GM12878 (cell line): ENCODE results near the gene NR2E3. TPM values are rescaled to one million over a fixed set of nuclear protein-coding genes. Genes with fewer than 3 reads are reported as not detected.

Experiments
- ATAC-seq: fragments of 200-7000 bp; cut with Tn5 transposase; 3 replicates; pipeline ENCODE4 v1.9.1; 2020; ENCODE audit warnings: mild to moderate bottlenecking, moderate library complexity
- BruUV-seq: library from RNA; stranded (reverse); fragments of 400-500 nt; replicated peaks from 2 replicates; lab custom pipeline; 2021; lab: Mats Ljungman, UMichigan
- CTCF ChIA-PET: fragments of 300-600 bp; sonication (Branson Sonifier 250); formaldehyde crosslinking; extraction: SDS; loops from one replicate; lab custom pipeline; 2021; ENCODE audit warnings: inconsistent platforms; lab: Yijun Ruan, JAX
- POLR2A ChIA-PET: fragments of 350-600 bp; formaldehyde crosslinking; extraction: SDS; loops from one replicate; lab custom pipeline; 2021; ENCODE audit warnings: inconsistent platforms; lab: Charles Lee
- RAD21 ChIA-PET: fragments of 300-600 bp; sonication (Branson Sonifier 250); formaldehyde crosslinking; loops from one replicate; lab custom pipeline; 2023; ENCODE audit warnings: antibody characterized with exemption; ENCODE audit not compliant: unreplicated experiment; lab: Charles Lee
- SMC1A ChIA-PET: fragments of 300-600 bp; sonication (Branson Sonifier 250); formaldehyde crosslinking; loops from one replicate; lab custom pipeline; 2023; ENCODE audit not compliant: unreplicated experiment, uncharacterized antibody; lab: Charles Lee
- DNase-seq: peaks from one replicate; pipeline ENCODE4 v3.0.0-alpha.2; 2011; ENCODE audit warnings: low read depth, low spot score
- FAIRE-seq: peaks from 3 replicates; lab custom pipeline; 2011; peaks lifted over from hg19 to GRCh38; lab: Jason Lieb, UNC
- H2AFZ ChIP-seq: 2 replicates; pipeline ENCODE4 v1.6.0; 2011; ENCODE audit warnings: low read depth, low read length, control low read depth; ENCODE audit not compliant: control insufficient read depth
- H3K27ac ChIP-seq: 2 replicates; pipeline ENCODE4 v1.5.1; 2011; ENCODE audit warnings: control low read depth; ENCODE audit not compliant: control insufficient read depth, insufficient read depth
- H3K27me3 ChIP-seq, 2 experiments: replicated peaks in 1 of 2; 2 replicates each; pipeline versions ENCODE4 v1.6.0 to v1.6.1; 2011; ENCODE audit warnings: low read length in 1 of 2; ENCODE audit not compliant: control insufficient read depth in 2 of 2, insufficient read depth in 2 of 2
- H3K36me3 ChIP-seq, 2 experiments: 2 replicates each; pipeline ENCODE4 v1.5.1; 2011; ENCODE audit warnings: low read length in 1 of 2; ENCODE audit not compliant: control insufficient read depth in 2 of 2, insufficient read depth in 2 of 2
- H3K4me1 ChIP-seq: 2 replicates; pipeline ENCODE4 v1.6.1; 2011; ENCODE audit warnings: mild to moderate bottlenecking, low read length, moderate library complexity, mixed read lengths; ENCODE audit not compliant: control insufficient read depth, insufficient read depth
- H3K4me2 ChIP-seq: 2 replicates; pipeline ENCODE4 v1.6.0; 2011; ENCODE audit warnings: control low read depth; ENCODE audit not compliant: control insufficient read depth, insufficient read depth
- H3K4me3 ChIP-seq: fragments of 200-600 bp; sonication (generic); 2 replicates; pipeline ENCODE4 v1.5.1; 2016
- H3K79me2 ChIP-seq: 2 replicates; pipeline ENCODE4 v1.6.0; 2011; ENCODE audit warnings: low read length; ENCODE audit not compliant: control insufficient read depth, insufficient read depth
- H3K9ac ChIP-seq: 2 replicates; pipeline ENCODE4 v1.8.0; 2011; ENCODE audit warnings: low read length, control low read depth, mixed read lengths; ENCODE audit not compliant: control insufficient read depth, insufficient read depth
- H3K9me3 ChIP-seq: replicated peaks from 3 replicates; pipeline ENCODE4 v1.5.1; 2011; ENCODE audit warnings: mild to moderate bottlenecking, low read length; ENCODE audit not compliant: control insufficient read depth, insufficient read depth
- H4K20me1 ChIP-seq: 2 replicates; pipeline ENCODE4 v1.6.0; 2011; ENCODE audit not compliant: control insufficient read depth, insufficient read depth
- ATF7 ChIP-seq: fragments of 450-650 bp; IDR thresholded peaks from 2 replicates; pipeline ENCODE4 v1.6.1; 2016; ENCODE audit warnings: low read depth, mild to moderate bottlenecking
- BCL11A ChIP-seq: IDR thresholded peaks from 2 replicates; pipeline ENCODE4 v1.6.1; 2011; ENCODE audit warnings: low read depth, low read length
- CBX5 ChIP-seq: sonication (generic); IDR thresholded peaks from 2 replicates; pipeline ENCODE4 v1.6.1; 2016; ENCODE audit warnings: low read depth, moderate library complexity, mild to moderate bottlenecking, inconsistent platforms
- CHD1 ChIP-seq: IDR thresholded peaks from 2 replicates; pipeline ENCODE4 v1.6.1; 2012; ENCODE audit warnings: low read depth, low read length, improper control_type of control experiment
- CTCF ChIP-seq, 3 experiments: IDR thresholded peaks in 2 of 3; conservative IDR thresholded peaks in 1 of 3; 2 replicates each; pipeline ENCODE4 v1.5.1; 2011; ENCODE audit warnings: low read depth in 3 of 3, low read length in 3 of 3, mild to moderate bottlenecking in 3 of 3, control low read depth in 2 of 3, moderate library complexity in 2 of 3, inconsistent platforms in 1 of 3, mixed read lengths in 1 of 3; ENCODE audit not compliant: control insufficient read depth in 2 of 3, insufficient read depth in 1 of 3; ENCODE audit errors: extremely low read depth in 1 of 3
- DPF2 ChIP-seq: fragments of 450-650 bp; IDR thresholded peaks from 2 replicates; pipeline ENCODE4 v1.6.1; 2017; ENCODE audit warnings: mild to moderate bottlenecking
- FOXK2 ChIP-seq: fragments of 450-650 bp; IDR thresholded peaks from 2 replicates; pipeline ENCODE4 v1.6.1; 2017; ENCODE audit warnings: mild to moderate bottlenecking, moderate library complexity
- FOXM1 ChIP-seq: IDR thresholded peaks from 2 replicates; pipeline ENCODE4 v1.6.1; 2012; ENCODE audit warnings: low read depth, mild to moderate bottlenecking, inconsistent platforms, low read length, moderate library complexity
- IKZF2 ChIP-seq, 2 experiments: fragments of 450-650 bp; IDR thresholded peaks; 2 replicates each; pipeline ENCODE4 v1.6.1; 2017; ENCODE audit warnings: mild to moderate bottlenecking in 2 of 2, moderate library complexity in 2 of 2
- IRF4 ChIP-seq: IDR thresholded peaks from 2 replicates; pipeline ENCODE4 v1.6.1; 2011; ENCODE audit warnings: low read depth, low read length
- KAT2A ChIP-seq: conservative IDR thresholded peaks from 2 replicates; pipeline ENCODE4 v1.6.1; 2011; ENCODE audit warnings: low read depth, low read length; ENCODE audit not compliant: control insufficient read depth
- POU2F2 ChIP-seq: IDR thresholded peaks from 3 replicates; pipeline ENCODE4 v1.6.1; 2011; ENCODE audit warnings: low read depth, mild to moderate bottlenecking, low read length, borderline replicate concordance
- RAD21 ChIP-seq: IDR thresholded peaks from 2 replicates; pipeline ENCODE4 v1.6.1; 2011; ENCODE audit warnings: mild to moderate bottlenecking, low read depth, low read length, moderate library complexity; ENCODE audit not compliant: insufficient read depth
- SMC3 ChIP-seq: IDR thresholded peaks from 2 replicates; pipeline ENCODE4 v1.6.1; 2011; ENCODE audit warnings: low read length, improper control_type of control experiment, borderline replicate concordance
- YY1 ChIP-seq: IDR thresholded peaks from 2 replicates; pipeline ENCODE4 v1.6.1; 2011; ENCODE audit warnings: low read depth, mild to moderate bottlenecking, low read length
- WGBS: methylation state at CpG from one replicate; pipeline ENCODE4 v1.1.6; 2016; ENCODE audit warnings: low lambda C conversion rate; ENCODE audit not compliant: insufficient replicate concordance, insufficient coverage; ENCODE audit errors: missing lambda C conversion rate; 5-methylcytosine and 5-hydroxymethylcytosine counted together
- in situ Hi-C: fragments of 300-500 bp; cut with MboI; formaldehyde crosslinking; loops from 9 replicates; pipeline ENCODE4 v1.14.3; 2018; ENCODE audit warnings: mixed read lengths
- intact Hi-C: fragments of 100-400 bp; cut with micrococcal nuclease; formaldehyde crosslinking; loops from one replicate; pipeline ENCODE4 v1.14.2; 2022; ENCODE audit not compliant: unreplicated experiment
- polyA plus RNA-seq, 11 experiments: library from polyadenylated mRNA; depleted of rRNA in 4 of 11; unstranded in 6 of 11; stranded (reverse) in 5 of 11; fragments of >200 nt; fragmentation: Nextera tagmentation in 4 of 11; fragmentation: Illumina TruSeq in 1 of 11; extraction: Ambion mirVana in 4 of 11; extraction: Trizol in 1 of 11; gene quantifications; 1 replicate in 1 of 11; 2 replicates in 10 of 11; pipeline versions ENCODE4 v1.2.1 to v1.2.3, GENCODE V29; 2011 to 2016; ENCODE audit warnings: inconsistent platforms in 2 of 11, missing spikeins in 2 of 11, low read depth in 1 of 11
- total RNA-seq, 4 experiments: library from RNA; depleted of rRNA in 3 of 4; stranded (reverse); fragments of >200 nt in 3 of 4; fragmentation: Illumina TruSeq in 1 of 4; extraction: Trizol in 1 of 4; gene quantifications; 2 replicates each; pipeline versions ENCODE4 v1.2.1 to v1.2.3, GENCODE V29; 2013 to 2021

NR2E3 gene
- total and polyA plus RNA-seq, 10 of the 15 experiments (the other 5 are each of a cell fraction or from before 2014, with no cell fraction given) = 0.05 to 0.11 (median 0.11) TPM; not detected in 7

GRCh38 chr15:71800835-71801745 lies 9.3 kb upstream of the NR2E3 start:
- intact Hi-C loops = loop anchor here (1.0 to 2.0 kb wide), 4 partner anchors 49 to 356 kb away; no protein-coding TSS in a partner anchor
- Histone ChIP-seq H3K4me3 (no peak overlapping the region), H3K27me3 (no peaks in the 10 kb centered on the region), H3K4me2 (no peak overlapping the region), H3K9me3 (no peaks in the 10 kb centered on the region; the same call in 2 of the 3 replicates), H3K9ac (no peak overlapping the region), H3K79me2 (no peaks in the 10 kb centered on the region), H2AFZ (no peak overlapping the region), H3K36me3 (no peaks in the 10 kb centered on the region), H4K20me1 (no peaks in the 10 kb centered on the region), H3K4me1 (peaks cover 10% of the 10 kb centered on the region), H3K27ac (no peak overlapping the region)
- ChIA-PET CTCF (interaction anchor here (0.7 to 6.0 kb wide), 17 partner anchors 9 to 460 kb away, joined by 3 to 69 read pairs (median 4); no protein-coding TSS in a partner anchor), SMC1A (interaction anchor here (0.6 to 1.4 kb wide), 5 partner anchors 22 to 349 kb away, joined by 3 to 9 read pairs (median 3); no protein-coding TSS in a partner anchor), RAD21 (interaction anchor here (0.9 to 3.0 kb wide), 4 partner anchors 20 to 355 kb away, joined by 3 to 25 read pairs (median 8); no protein-coding TSS in a partner anchor), POLR2A (no interaction called here)
- WGBS = 59% methylated on average over 17 of the region's 17 CpGs
- in situ Hi-C loops = loop anchor here (5.0 to 10.0 kb wide), 3 partner anchors 54 to 354 kb away; no protein-coding TSS in a partner anchor
- peak; percentile 83 for FAIRE-seq
- no TSS peak for BruUV-seq
- TF ChIP-seq CBX5 = 0 out of 2 replicates have a peak, but pooled peaks have one; percentile 17
- TF ChIP-seq DPF2 = no peak
- TF ChIP-seq KAT2A = no peak
- TF ChIP-seq FOXM1 = peak; percentile 45; the same call in 1 of the 2 replicates
- TF ChIP-seq IKZF2 (IDR thresholded peaks at IDR 0.05) = no peak
- TF ChIP-seq YY1 = peak; percentile 43; the same call in 1 of the 2 replicates
- no peak for TF ChIP-seq POU2F2
- peak; percentile 28; the same call in 1 of the 2 replicates for TF ChIP-seq IRF4
- TF ChIP-seq ATF7 = no peak
- peak; percentile 65 to 86 (median 72); a peak in 5 of 6 replicates for TF ChIP-seq CTCF (IDR thresholded peaks at IDR 0.05 in 2 of 3, conservative IDR thresholded peaks at IDR 0.05 in 1 of 3; ENCODE audit: control insufficient read depth in 2 of 3, extremely low read depth in 1 of 3, insufficient read depth in 1 of 3, low read depth in 3 of 3, low read length in 3 of 3)
- no peak for TF ChIP-seq BCL11A
- TF ChIP-seq RAD21 = peak; percentile 96
- TF ChIP-seq SMC3 = peak; percentile 86
- TF ChIP-seq FOXK2 = no peak
- TF ChIP-seq CHD1 = no peak
- DNase-seq = no peak
- peak; percentile 78 for ATAC-seq
